ENCODE results near the gene TARP.

The TARP gene

DNA sequence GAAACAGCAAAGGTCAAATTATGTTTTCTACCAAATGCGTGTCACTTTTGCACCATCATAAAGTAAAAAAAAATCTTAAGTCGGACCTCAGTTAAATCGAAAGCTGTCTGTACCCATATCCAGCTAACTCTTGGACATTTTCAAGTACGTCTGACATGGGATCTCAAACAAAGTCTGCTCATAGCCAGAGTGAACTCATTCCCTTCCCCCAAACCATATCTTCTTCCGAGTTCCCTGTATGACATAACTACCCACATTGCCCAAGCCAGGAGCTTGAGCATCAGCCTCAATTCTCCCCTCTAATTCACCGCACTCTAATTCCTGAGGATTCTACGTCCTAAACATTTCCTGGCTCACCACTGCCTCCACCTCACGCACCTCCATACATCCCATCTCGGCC lies 44.8 kb upstream of the TARP start:
- Histone ChIP-seq H3K4ac (ENCODE audit: low read depth, low read length) (peak overlapping the region; percentile 81), H3K9ac (ENCODE audit: low read depth, low read length) (no peak overlapping the region), H4K91ac (ENCODE audit: insufficient read depth, low read depth, low read length) (0 out of 2 replicates have a peak overlapping the region, but pooled peaks have one; percentile 34), H2AK5ac (ENCODE audit: low read depth, low read length) (peak overlapping the region; percentile 74), H3K36me3 (ENCODE audit: control insufficient read depth, insufficient read depth, low read length) (no peaks in the 10 kb centered on the region), H3K4me3 (ENCODE audit: insufficient read depth, low read depth, low read length) (no peak overlapping the region), H3K9me3 (ENCODE audit: control insufficient read depth, insufficient read depth, low read length) (no peaks in the 10 kb centered on the region), H2BK20ac (ENCODE audit: low read depth, low read length) (peak overlapping the region; percentile 55; the same call in 1 of the 2 replicates), H3K56ac (ENCODE audit: extremely low read depth, insufficient read depth, low read length) (no peak overlapping the region), H3K9me1 (ENCODE audit: insufficient read depth, low read length) (peaks cover 15% of the 10 kb centered on the region; the same call in 1 of the 2 replicates), H4K5ac (ENCODE audit: low read depth, low read length) (no peak overlapping the region), H3K4me2 (ENCODE audit: low read depth, low read length) (no peak overlapping the region), H2BK5ac (ENCODE audit: low read depth, low read length, poor library complexity, severe bottlenecking) (no peak overlapping the region), H3K4me1 (ENCODE audit: control insufficient read depth, insufficient read depth, low read length) (peaks cover 7% of the 10 kb centered on the region; the same call in 1 of the 2 replicates), H3K79me1 (ENCODE audit: low read depth in 1 of 2, low read length in 2 of 2) (no peaks in the 10 kb centered on the region), H4K20me1 (ENCODE audit: insufficient read depth, low read length) (no peaks in the 10 kb centered on the region), H4K8ac (ENCODE audit: low read depth in 2 of 2, low read length in 2 of 2) (no peak overlapping the region), H2BK15ac (ENCODE audit: low read depth, low read length) (0 out of 3 replicates have a peak overlapping the region, but pooled peaks have one; percentile 10), H3K18ac (ENCODE audit: low read depth, low read length) (no peak overlapping the region), H3K27me3 (ENCODE audit: control insufficient read depth, insufficient read depth, low read length) (peaks cover 3% of the 10 kb centered on the region; the same call in 1 of the 2 replicates), H2AFZ (replicated peaks; ENCODE audit: low read length, poor library complexity) (peak overlapping the region; percentile 46), H2BK120ac (ENCODE audit: low read depth, low read length) (peak overlapping the region; percentile 62; the same call in 1 of the 2 replicates), H3K23ac (ENCODE audit: low read depth, low read length) (no peak overlapping the region), H3K27ac (ENCODE audit: insufficient read depth, low read length) (no peak overlapping the region), H3K14ac (replicated peaks; ENCODE audit: low read depth, low read length) (0 out of 2 replicates have a peak overlapping the region, but pooled peaks have one; percentile 41), H2AK9ac (replicated peaks; ENCODE audit: low read depth, low read length, poor library complexity) (peak overlapping the region; percentile 44)
- CTCF ChIA-PET, result interaction anchor here (0.9 to 3.4 kb wide), 6 partner anchors 10 to 210 kb away, joined by 3 to 30 read pairs (median 6); no protein-coding TSS in a partner anchor
- dilution Hi-C loops (cut with HindIII; ENCODE audit: low sequenced_read_pairs, unreplicated experiment), result no loop called here
- TF ChIP-seq BHLHE40 (IDR thresholded peaks at IDR 0.05; ENCODE audit: low read depth, low read length) (no peak), CEBPB (IDR thresholded peaks at IDR 0.05; ENCODE audit: low read depth, low read length) (no peak), MXI1 (IDR thresholded peaks at IDR 0.05; ENCODE audit: borderline replicate concordance, low read depth, low read length) (no peak), SMC3 (IDR thresholded peaks at IDR 0.05; ENCODE audit: low read depth, low read length) (no peak)
- BruUV-seq (replicated peaks), result no TSS peak
- 85% methylated on average over 6 of the region's 9 CpGs; no CpG with 5 or more reads in 1 of the 2 experiments for WGBS, 2 experiments (ENCODE audit: extremely low coverage in 2 of 2, insufficient read length in 1 of 2)
- intact Hi-C loops (cut with micrococcal nuclease), result loop anchor here (1.0 to 2.0 kb wide), 2 partner anchors 95 to 211 kb away; no protein-coding TSS in a partner anchor
- ATAC-seq (ENCODE audit: low read depth) (no peak), DNase-seq (no peak)
- POLR2A ChIA-PET (ENCODE audit: unreplicated experiment), result no interaction called here
- in situ Hi-C loops (cut with MboI; ENCODE audit: low sequenced_read_pairs), result no loop called here
